Endothelial cell of umbilical vein (primary cell): ENCODE results near the gene ADGRB2.

Source experiments
- CTCF ChIP-seq, 2 donors: IDR thresholded peaks; 1 replicate in 1 of 2; 2 replicates in 1 of 2; pipeline ENCODE4 v1.5.1; 2011; ENCODE audit warnings: low read length in 2 of 2, mild to moderate bottlenecking in 2 of 2, moderate library complexity in 2 of 2, control low read depth in 1 of 2, inconsistent platforms in 1 of 2, low read depth in 1 of 2; ENCODE audit not compliant: insufficient read depth in 1 of 2; ENCODE audit errors: extremely low read depth in 1 of 2
- EZH2 ChIP-seq: IDR thresholded peaks from 2 replicates; pipeline ENCODE4 v1.6.1; 2012; ENCODE audit warnings: borderline replicate concordance, low read depth, mild to moderate bottlenecking, moderate library complexity, low read length, inconsistent platforms; ENCODE audit not compliant: severe bottlenecking
- GATA2 ChIP-seq: IDR thresholded peaks from 2 replicates; pipeline ENCODE4 v1.7.0; 2011; ENCODE audit warnings: low read depth, mild to moderate bottlenecking, moderate library complexity, mixed read lengths, low read length; ENCODE audit not compliant: insufficient read length, insufficient read depth
- POLR2A ChIP-seq: IDR thresholded peaks from 2 replicates; pipeline ENCODE4 v1.6.1; 2012; ENCODE audit warnings: low read depth, mild to moderate bottlenecking, control low read depth, low read length
- POLR2AphosphoS5 ChIP-seq: IDR thresholded peaks from 2 replicates; pipeline ENCODE4 v1.6.1; 2012; ENCODE audit warnings: low read depth, mild to moderate bottlenecking, control low read depth, low read length, moderate library complexity; ENCODE audit not compliant: insufficient read depth
- TF ChIP-seq, protein P1 (sequence below): IDR thresholded peaks from 2 replicates; pipeline ENCODE4 v1.6.1; 2011; ENCODE audit not compliant: insufficient read depth, insufficient read length

- no peak for TF ChIP-seq CTCF (IDR thresholded peaks at IDR 0.05; ENCODE audit: extremely low read depth in 1 of 2, insufficient read depth in 1 of 2, low read depth in 1 of 2, low read length in 2 of 2)
- TF ChIP-seq, protein P1, sequence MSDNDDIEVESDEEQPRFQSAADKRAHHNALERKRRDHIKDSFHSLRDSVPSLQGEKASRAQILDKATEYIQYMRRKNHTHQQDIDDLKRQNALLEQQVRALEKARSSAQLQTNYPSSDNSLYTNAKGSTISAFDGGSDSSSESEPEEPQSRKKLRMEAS: no peak
- TF ChIP-seq POLR2AphosphoS5: no peak
- TF ChIP-seq POLR2A: no peak
- TF ChIP-seq GATA2: no peak
- TF ChIP-seq EZH2: no peak
Observed at GRCh38 chr1:31739346-31739745, 24.8 kb downstream of the ADGRB2 start.
